HG03575 (cell line): ENCODE results near the gene FBXO42.

Experiments used
- ATAC-seq: cut with Tn5 transposase; IDR thresholded peaks from one replicate; pipeline ENCODE4 v1.9.1; 2021; ENCODE audit not compliant: unreplicated experiment, insufficient number of reproducible peaks, low FRiP score; ENCODE audit errors: extremely low read depth

FBXO42 gene

GRCh38 chr1:16351994-16352841 lies at the start of gene FBXO42:
FBXO42 (minus strand) TSS chr1:16352480; CDS start chr1:16315418, 37,062 bp downstream.
- ATAC-seq = no peak

DNA sequence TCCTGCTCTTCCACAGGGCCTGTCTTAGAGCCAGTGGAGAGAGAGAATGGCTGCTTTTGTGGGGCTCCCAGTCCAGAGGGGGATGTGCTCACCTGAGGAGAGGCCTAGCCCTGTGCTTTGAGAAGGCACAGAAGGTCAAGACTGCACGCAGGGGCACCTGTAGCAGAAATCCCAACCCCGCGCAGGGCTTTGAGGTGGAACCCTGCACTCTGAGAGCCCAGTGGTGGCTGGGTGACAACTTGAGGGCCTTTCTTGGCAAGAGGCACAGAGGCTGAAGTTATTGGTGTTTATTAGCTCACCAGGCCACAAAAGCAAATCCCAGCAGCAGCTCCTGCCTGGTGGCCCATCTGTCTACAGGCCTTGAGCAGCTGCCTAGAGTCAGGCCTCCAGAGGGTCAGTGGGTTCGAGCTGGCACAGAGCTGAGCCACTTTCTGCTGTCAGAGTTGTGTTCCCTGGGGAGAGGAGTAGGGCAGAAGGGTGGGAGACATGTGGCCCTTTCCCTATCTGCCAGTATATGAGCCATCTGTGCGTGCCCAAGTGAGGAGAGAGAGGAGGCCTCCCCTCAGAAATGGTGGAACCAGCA lies 46.2 kb upstream of the FBXO42 start:
- no peak for ATAC-seq

- no peak for ATAC-seq
These were observed 44.8 kb upstream of the FBXO42 start for GRCh38 chr1:16397120-16397519.

DNA sequence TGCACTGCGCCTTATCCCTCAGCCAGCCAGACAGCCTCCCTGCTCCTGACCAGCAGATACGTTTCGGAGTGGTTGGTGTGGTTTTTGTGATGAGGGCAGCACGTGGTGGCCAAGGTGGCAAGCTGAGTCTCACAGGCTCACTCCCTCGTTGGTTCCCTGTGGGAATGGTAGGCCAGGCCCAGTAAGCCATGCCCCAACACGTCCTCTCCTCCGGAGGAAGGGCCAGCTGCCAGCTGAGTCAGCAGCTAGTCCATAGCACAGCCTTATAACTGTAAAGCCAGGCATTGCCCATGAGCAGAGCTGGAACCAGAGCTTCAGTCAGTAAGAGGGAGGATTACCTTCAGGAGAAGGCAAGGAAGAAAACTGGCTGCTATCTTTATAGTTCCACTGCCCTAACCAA lies 44.3 kb upstream of the FBXO42 start:
- no peak for ATAC-seq

DNA sequence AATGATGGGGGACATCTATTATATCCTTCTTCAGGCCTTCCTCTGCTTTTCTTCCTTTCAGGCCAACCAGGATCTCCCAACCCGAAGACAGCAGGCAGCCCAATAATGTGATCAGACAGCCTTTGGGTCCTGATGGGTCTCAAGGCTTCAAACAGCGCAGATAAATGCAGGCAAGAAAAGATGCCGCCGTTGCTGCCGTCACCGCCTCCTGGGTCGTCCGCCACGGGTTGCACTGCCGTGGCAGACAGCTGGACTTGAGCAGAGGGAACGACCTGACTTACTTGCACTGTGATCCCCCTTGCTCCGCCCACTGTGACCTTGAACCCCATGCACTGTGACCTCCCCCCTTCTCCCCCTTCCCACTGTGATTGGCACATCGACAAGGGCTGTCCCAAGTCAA lies 42.7 kb upstream of the FBXO42 start:
- no peak for ATAC-seq

DNA sequence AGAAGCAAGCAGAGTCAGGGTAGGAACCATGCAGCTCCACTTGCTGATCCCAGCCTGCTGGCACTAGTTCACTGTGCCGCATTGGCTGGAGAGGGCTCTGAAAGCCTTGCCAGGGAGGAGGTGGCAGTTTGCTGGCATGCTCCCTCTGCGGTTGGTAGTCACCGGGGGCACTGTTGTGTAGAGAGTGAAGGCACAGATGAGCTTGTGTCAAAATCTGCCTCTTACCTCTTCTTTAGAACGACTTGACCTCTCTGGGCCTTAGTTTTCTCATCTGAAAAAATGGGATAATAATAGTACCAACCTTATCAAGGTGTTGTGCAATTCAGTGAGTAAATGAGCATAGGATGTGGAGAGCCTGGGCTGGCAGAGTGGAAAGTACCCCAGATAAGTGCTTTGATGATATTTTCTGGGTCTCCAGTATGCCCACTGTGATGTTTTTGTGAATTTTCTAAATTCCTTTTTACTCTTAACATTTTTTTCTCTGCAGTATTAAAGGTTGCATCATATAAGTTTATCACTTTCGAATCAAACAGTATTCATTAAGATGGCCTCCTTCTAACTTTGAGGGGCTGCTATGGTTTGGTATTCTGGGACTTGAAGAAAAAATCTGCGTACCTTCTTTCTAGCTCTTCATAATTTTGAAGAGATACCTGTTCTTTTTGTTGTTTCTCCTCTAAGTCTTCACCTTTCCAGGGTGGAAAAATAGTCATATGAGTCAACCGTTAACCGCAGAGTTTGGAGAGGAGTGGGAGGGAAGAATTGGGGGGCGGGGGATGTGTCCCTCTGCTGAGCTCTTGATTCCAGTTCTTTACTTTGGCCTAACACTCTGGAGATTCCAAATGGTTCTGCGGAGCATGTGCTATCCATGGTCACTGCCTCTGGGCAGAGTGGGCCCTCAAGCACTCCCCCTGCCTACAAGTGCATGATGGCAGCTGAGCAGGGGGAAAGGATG lies 41.6 kb upstream of the FBXO42 start:
- no peak for ATAC-seq

DNA sequence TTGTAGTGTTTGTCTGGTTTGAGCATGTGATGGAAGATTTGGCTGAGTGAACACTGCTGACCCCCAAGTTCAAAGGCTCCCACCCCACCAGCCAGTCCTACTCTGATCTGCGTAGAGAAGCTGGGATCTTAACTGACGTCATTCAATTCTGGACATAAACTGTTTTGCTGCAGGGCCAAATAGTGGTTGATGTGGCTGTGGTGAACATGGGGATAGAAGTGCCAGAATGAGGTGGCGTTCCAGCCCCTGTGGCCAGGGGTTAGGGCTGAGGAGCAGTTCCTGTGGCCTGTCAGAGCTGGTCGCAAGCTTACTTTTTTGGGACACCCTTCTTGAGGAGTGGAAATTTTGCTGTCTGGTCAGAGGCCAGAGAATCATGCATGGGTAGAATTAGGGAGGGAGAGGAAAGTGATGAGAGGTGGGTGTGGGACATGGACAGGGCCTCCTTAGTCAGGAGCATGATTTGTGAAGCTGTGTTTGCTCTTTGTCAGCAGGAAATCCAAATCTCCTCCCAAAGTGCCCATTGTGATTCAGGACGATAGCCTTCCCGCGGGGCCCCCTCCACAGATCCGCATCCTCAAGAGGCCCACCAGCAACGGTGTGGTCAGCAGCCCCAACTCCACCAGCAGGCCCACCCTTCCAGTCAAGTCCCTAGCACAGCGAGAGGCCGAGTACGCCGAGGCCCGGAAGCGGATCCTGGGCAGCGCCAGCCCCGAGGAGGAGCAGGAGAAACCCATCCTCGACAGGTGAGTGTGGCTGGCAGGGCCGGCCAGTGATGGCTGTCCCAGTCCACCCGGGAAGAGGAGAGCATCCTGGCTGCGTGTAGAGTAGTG lies 40.7 kb upstream of the FBXO42 start:
- no peak for ATAC-seq

DNA sequence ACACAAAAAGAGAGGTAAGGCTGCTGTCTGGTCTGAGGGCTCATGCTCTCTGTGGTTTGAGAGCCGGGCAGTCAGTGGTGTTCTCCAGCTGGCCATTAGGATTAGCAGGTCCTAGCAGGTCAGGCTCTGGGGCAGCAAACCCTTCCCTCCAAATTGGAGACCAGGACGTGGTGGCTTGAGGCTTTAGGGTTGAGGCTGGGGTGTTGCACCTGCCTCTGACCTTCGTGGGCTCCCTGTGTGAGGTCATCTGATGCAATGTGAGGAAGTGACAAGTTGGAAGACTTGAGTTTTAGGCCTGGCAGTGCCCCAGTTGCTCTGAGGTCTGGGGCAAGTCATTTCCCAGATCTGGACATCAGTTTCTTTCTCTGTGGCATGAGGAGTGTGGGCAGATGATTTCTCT lies 39.1 kb upstream of the FBXO42 start:
- ATAC-seq = no peak

GRCh38 chr1:16387201-16388188 lies 35.2 kb upstream of the FBXO42 start:
- no peak for ATAC-seq

- ATAC-seq = no peak
These were observed 34.3 kb upstream of the FBXO42 start for GRCh38 chr1:16386454-16387113.

- no peak for ATAC-seq
These were observed 33.6 kb upstream of the FBXO42 start for GRCh38 chr1:16385659-16386453.

DNA sequence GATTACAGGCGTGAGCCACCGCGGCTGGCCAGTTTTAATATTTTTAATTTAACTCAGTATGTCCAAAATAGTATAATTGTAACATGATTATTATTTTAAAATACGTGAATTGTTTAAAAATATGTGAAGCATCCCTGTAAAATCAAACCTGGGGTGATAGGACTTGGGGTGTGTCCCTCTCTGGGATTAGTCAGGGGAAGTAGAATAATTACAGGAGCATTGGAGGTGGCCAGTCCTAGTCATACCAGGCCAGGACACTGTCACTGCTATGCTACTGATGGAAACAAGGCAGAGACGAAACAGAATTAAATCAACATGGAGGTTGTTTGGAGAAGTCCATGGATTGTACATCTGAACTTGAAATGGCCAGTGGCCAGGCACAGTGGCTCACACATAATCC lies 31.6 kb upstream of the FBXO42 start:
- no peak for ATAC-seq

DNA sequence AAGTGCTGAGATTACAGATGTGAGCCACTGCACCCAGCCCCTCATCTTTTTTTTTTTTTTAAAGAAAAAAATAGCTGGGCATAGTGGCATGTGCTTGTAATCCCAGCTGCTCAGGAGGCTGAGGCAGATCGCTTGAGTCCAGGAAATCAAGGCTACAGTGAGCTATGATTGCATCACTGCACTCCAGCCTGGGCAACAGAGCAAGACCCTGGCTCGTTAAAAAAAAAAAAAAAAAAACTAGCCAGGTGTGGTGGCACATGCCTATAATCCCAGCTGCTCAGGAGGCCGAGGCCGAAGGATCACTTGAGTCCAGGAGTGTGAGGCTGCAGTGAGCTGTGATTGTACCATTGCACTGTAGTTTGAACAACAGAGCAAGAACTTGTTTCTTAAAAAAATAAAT lies 28.6 kb upstream of the FBXO42 start:
- ATAC-seq = no peak

GRCh38 chr1:16378443-16378842 lies 26.2 kb upstream of the FBXO42 start:
- no peak for ATAC-seq

- no peak for ATAC-seq
These were observed 24.7 kb upstream of the FBXO42 start for GRCh38 chr1:16376971-16377370.

DNA sequence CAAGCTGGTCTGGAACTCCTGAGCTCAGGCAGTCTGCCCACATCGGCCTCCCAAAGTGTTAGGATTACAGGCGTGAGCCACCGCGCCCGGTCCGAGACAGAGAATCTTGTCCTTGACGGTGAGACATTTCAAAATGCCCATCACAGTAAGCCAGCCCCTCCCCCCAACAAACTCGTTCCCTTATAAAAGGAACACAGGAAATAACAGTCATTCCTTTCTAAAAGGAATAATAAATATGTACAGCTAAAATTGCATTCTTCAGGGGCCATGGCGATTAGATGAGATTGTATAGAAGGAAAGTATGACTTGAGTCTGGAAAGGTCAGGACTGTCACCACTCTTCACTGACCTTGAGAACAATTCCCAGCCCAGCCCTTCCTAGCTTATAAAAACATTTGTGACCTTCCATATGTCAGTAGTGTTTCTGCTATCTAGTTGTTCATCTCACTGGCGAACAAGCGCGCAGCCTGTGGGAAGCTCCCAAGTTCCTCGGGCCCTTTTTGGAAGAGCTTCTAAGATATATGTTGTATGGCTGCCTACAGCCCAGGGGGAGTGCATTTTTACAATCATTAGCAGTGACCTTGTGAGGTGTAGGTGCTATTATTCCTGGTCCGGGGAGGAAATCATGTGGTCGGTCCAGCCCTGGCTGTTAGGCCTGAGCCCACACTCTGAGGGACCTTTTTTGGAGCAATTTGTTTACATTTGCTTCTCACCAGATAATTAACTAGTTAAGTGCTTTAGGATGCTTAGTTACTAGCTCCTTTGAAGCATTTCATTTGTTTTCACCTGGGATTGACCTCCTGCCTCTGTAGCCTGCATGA lies 23.5 kb upstream of the FBXO42 start:
- no peak for ATAC-seq
